GM18526 (cell line): ENCODE measurements around the gene LY6G6D.

Experiments
- POLR2A ChIP-seq: IDR thresholded peaks from 3 replicates; pipeline ENCODE4 v1.6.1; 2011; ENCODE audit not compliant: insufficient read length; ENCODE audit errors: extremely low read depth

LY6G6D gene

DNA sequence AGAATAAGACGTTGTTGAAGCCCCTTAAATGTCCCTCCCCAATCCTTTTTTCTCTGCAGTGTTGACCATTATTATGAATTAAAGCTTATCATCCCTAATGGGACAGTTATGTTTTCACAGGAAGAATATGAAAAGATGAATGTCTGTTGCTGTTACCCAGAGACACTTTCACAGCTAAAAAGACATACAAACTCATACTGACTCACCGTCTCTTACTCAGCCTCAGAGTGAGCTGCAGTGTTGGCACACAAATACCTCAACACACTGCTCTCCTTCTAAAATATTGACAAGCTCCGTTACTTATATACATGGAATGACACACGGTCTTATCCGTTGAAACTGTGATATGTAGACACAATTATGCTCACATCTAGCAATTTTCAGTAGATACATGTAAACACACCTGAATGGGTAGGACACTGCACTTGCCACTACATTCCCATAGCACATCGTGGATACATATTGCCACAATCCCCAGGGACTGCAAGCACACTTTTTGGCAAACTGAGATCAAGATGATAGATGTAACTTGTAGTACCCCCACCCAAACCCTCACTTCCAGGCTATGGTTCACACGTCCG is 37.7 kb downstream of the LY6G6D start:
- TF ChIP-seq POLR2A: no peak

DNA sequence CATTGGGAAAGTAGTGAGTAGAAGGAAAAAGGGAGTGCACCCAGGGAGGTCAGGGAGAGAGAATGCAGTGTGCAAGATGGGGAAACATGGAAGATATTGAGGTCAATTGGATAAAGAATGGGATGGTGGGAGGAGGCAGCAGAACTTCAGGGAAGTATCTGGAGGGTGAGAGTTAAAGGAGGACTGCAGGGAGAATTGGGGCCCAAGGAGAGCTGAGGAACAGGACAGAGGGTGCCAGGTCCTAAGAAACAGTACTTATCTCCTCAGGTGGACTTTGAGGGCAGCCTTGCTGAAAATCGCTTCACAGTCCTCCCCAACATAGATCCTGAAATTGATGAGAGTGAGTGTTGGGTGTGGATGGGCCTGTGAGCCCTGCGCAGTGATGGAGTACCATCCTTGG is 43.1 kb downstream of the LY6G6D start:
- TF ChIP-seq POLR2A: no peak

DNA sequence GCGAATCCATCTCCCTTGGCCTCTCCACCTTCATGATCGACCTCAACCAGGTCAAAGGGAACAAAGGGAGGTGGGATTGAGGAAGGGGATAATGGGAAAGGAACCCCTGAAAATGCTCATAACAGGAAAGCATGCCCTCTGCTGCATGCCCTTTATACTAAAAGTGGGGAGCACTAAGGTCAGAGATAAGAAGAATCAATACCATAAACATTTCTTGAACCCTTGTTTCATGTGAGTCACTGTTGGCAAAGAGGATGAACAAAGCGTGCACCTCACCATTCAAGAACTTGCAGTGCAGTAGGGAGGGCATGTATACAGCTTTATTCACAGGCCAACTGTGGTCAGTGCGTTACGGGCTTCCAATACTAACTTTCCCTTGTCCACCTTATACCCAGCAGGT is 45.6 kb downstream of the LY6G6D start:
- TF ChIP-seq POLR2A: no peak

DNA sequence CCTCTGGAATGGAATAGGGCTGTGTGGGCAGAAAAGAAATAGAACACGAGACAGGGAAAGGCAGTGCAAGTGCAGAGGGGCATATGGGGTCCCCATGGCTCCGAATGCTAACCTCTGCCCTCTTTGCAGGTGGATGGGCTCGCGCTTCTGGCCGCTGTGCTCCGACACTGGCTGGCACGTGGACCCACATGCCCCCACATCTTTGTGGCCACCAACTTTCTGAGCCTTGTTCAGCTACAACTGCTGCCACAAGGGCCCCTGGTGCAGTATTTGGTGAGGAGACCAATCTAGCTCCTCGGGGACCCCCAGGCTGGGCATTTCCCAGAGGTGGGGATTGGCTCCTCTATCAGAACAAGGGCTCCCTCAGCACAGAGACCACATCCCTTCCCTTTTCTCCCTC is 46.2 kb downstream of the LY6G6D start:
- TF ChIP-seq POLR2A: no peak

DNA sequence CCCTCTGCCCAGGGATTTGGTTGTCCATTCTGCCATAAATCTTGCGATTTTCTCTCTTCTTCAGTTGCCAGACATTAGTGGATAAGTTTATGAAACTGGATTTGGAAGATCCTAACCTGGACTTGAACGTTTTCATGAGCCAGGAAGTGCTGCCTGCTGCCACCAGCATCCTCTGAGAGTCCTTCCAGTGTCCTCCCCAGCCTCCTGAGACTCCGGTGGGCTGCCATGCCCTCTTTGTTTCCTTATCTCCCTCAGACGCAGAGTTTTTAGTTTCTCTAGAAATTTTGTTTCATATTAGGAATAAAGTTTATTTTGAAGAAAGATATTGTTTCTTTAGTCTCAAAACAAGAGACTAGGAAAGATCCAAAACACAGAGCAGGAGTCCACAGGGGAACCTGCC is 47.2 kb downstream of the LY6G6D start, which contains the start of gene SAPCD1:
Gene SAPCD1, plus strand, starts transcription at position 301 of the 400 bp plus-strand sequence. CDS start 399 bp downstream, outside the sequence.
- no peak for TF ChIP-seq POLR2A

DNA sequence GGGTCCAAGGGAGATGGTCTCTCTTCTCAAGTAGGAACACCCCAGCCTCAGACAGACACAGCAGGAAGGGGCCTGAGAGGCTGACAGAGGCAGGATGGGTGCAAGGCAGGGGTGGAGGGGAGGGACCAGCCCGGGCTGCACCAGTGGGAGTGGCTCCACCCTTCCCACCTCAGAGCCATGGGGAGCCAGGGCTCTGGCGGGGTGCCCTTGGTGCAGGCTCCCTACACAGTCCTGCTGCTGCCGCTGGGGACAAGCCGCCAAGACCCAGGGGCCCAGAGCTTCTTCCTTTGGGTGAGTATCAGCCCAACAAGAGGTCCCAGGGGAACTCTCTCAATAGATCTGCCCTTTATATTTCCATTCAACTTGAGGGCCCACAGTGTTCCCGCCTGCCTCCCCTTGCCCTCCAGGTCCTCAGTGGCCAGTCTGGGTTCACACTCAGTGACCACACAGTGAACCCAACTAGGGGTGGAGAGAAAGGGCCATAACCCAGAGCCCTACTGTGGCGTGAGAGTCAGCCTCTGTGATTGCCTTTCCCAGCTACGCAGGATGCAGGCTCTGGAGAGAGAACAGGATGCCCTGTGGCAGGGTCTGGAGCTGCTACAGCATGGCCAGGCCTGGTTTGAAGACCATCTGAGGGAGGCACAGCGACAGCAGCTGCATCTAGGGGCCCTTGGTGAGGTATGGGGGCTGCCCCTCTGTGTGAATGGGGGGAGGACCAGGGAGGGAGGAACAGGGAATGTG is 47.9 kb downstream of the LY6G6D start:
- TF ChIP-seq POLR2A: no peak

DNA sequence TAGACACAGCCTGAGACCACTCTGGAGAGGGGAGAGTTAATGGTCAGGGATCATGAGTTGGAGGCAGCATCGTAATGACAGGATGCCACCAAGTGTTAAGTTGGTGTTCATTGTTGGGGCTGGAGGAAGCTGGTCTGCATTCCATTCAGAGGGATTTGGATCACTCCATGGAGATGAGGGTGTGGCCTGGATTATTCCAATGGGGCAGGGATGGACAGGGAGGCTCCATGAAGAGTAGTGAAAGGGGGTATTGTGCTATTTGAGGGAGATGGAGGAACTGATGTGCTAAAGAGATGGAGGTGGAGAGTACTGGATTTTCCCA is 48.4 kb downstream of the LY6G6D start:
- no peak for TF ChIP-seq POLR2A

DNA sequence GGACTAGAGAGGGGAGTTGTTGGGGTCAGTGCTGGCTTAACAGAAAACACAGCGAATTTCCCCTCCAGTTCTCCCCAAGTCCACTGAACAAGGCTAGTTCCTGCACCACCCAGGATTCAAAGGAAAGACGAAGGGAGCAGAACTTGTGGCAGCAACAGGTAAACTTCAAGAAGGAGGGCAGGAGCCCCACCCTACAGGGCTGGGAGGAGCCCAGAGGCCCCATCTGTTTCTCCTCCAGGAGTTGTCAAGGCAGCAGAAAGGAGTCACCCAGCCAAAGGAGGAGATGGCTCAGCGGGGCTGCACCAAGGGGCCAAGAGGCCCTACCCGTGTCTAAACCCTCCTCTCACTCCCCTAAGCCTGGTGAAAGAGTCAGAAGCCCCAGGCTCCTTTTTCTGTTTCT is 49.0 kb downstream of the LY6G6D start:
- no peak for TF ChIP-seq POLR2A

DNA sequence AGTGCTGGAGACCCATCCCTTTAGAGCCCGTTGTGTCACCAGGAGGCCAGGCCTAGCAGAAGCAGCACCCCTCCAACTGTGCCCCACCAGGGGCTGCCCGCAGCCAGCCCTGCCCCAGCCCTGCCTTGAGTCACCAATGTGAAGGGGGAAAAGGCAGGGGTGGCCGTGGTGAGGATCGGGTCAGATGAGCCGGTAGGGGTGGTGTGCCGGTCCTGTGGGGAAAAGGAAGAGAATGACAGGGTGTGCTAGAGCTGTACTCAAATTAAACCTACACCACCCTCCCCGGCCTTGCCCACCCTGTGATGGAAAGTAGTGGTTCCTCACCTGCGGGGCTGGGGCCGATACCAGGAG is 50.4 kb downstream of the LY6G6D start:
- TF ChIP-seq POLR2A: no peak

DNA sequence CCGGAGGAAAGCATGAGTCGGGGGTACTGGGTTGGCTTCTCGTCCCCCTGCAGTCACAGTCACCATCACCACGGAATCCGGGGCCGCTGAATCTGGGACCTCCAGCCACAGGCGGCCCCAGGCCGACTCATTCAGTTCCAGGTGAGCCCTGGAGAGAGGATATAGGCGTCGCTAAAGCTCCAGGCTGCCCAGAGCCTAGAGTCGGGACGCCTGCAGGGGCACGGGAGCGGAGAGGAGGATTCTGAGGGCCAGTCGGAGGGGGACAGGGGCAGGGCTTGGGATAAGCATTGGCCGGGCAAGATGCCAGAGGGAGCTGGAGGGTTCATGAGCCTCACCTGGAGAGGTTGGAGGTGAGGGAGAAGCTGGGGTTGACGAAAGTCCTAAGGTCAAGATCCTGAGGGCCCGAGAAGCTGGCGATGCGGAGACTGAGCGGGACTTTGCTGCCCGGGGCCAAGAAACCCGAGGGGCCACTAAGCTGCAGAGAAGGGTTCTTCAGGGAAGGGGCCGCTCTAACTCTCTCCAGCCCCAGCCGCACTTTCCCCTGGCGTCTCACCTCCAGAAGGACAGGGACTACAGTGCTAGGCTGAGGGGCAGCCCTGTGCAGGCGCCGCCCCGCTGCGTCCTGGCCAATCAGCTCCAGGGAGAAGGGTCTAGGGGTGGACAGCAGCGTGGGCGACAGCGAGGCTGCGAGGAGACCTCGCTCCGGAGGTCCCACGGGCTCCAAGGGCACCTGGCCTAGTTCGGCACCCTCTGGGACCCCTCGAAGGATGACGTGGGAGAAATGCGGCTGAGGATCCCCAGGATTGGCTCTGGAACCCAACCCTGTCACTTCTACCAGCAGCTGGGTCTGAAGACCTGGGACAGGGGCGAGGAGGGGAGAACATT is 51.0 kb downstream of the LY6G6D start:
- no peak for TF ChIP-seq POLR2A

DNA sequence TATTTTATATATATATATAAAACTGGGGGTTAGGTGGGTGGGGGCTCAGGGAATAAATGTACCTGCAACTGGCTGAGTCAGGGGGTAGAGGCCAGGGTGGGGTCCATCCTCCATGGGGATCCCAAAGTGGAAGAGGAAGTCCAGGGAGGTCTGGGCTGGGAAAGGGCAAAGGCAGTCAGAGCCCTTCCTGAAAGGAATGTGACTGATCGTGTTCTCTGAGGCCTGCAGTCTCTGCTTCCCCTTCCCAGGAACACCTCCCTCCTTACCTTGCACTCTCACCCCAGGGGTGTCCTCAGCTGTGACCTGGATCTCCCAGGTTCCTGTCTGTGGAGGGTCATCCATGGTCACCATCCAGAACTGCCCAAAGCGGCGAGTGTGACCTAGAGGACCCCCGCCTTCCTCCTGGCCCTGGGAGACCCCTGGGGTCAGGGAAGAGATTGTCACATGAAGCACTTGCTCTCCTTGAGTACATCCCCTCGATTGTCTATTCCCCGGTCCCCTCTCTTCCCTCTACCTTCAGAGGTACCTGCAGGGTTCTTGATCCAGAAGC is 52.0 kb downstream of the LY6G6D start:
- no peak for TF ChIP-seq POLR2A
